K562 (cell line): ENCODE results near the gene MOB3C. TPM values are rescaled to one million over a fixed set of nuclear protein-coding genes. Genes with fewer than 3 reads are reported as not detected.
A peak's percentile ranks its signal among the peaks of the same experiment; 100 is the strongest.

Experiments
- AFF1 ChIP-seq, 2 experiments: fragments of 450-650 bp; IDR thresholded peaks; 2 replicates each; pipeline ENCODE4 v1.6.1; 2018; ENCODE audit warnings: mild to moderate bottlenecking in 2 of 2, low read depth in 1 of 2; ENCODE audit not compliant: partially characterized antibody in 2 of 2
- ARID3A ChIP-seq: IDR thresholded peaks from 2 replicates; pipeline ENCODE4 v1.6.1; 2012; ENCODE audit warnings: low read depth, low read length, improper control_type of control experiment, borderline replicate concordance
- BHLHE40 ChIP-seq: IDR thresholded peaks from 2 replicates; pipeline ENCODE4 v1.6.1; 2011; ENCODE audit warnings: low read length, improper control_type of control experiment
- GABPB2 ChIP-seq: fragments of 250-450 bp; sonication (Bioruptor Pico); conservative IDR thresholded peaks from 2 replicates; pipeline ENCODE4 v1.5.1; 2021; ENCODE audit warnings: mild to moderate bottlenecking
- GTF2E2 ChIP-seq: fragments of 200-800 bp; sonication (Bioruptor generic); IDR thresholded peaks from 2 replicates; pipeline ENCODE4 v1.6.1; 2016; ENCODE audit warnings: missing genetic modification characterization, missing compliant biosample characterization
- HES1 ChIP-seq: fragments of 450-650 bp; IDR thresholded peaks from 2 replicates; pipeline ENCODE4 v1.6.1; 2016; ENCODE audit warnings: low read depth, mild to moderate bottlenecking, moderate library complexity
- HNRNPL ChIP-seq: fragments of 200-400 bp; formaldehyde crosslinking; IDR thresholded peaks from 2 replicates; pipeline ENCODE4 v1.6.1; 2017; ENCODE audit warnings: low read depth, mild to moderate bottlenecking, low read length
- ILK ChIP-seq: fragments of 450-650 bp; IDR thresholded peaks from 2 replicates; pipeline ENCODE4 v1.6.1; 2016; ENCODE audit warnings: missing genetic modification characterization, low read depth, mild to moderate bottlenecking, missing compliant biosample characterization, moderate library complexity, borderline replicate concordance
- KHSRP ChIP-seq: fragments of 450-650 bp; IDR thresholded peaks from 2 replicates; pipeline ENCODE4 v1.6.1; 2017
- NCOA4 ChIP-seq: fragments of 450-650 bp; IDR thresholded peaks from 2 replicates; pipeline ENCODE4 v1.6.1; 2018; ENCODE audit warnings: mild to moderate bottlenecking; ENCODE audit not compliant: partially characterized antibody
- OTX1 ChIP-seq: fragments of 450-650 bp; formaldehyde crosslinking; IDR thresholded peaks from 2 replicates; pipeline ENCODE4 v1.4.0; 2022; ENCODE audit warnings: mild to moderate bottlenecking
- TFAM ChIP-seq: fragments of 250-450 bp; sonication (Bioruptor Pico); conservative IDR thresholded peaks from 2 replicates; pipeline ENCODE4 v1.5.0; 2021; ENCODE audit warnings: mild to moderate bottlenecking, moderate library complexity
- ZNF280A ChIP-seq: fragments of 450-650 bp; IDR thresholded peaks from 2 replicates; pipeline ENCODE4 v1.6.1; 2018; ENCODE audit warnings: mild to moderate bottlenecking, low read depth; ENCODE audit not compliant: partially characterized antibody
- ZNF668 ChIP-seq: fragments of 250-450 bp; sonication (Bioruptor Pico); IDR thresholded peaks from 2 replicates; pipeline ENCODE4 v1.8.0; 2022; ENCODE audit warnings: mild to moderate bottlenecking, inconsistent platforms
- ZNF707 ChIP-seq: fragments of 250-450 bp; sonication (Bioruptor Pico); conservative IDR thresholded peaks from 2 replicates; pipeline ENCODE4 v1.8.0; 2022; ENCODE audit warnings: inconsistent platforms, mild to moderate bottlenecking, moderate library complexity
- polyA plus RNA-seq, 8 experiments: library from polyadenylated mRNA; depleted of rRNA in 4 of 8; stranded (reverse) in 5 of 8; unstranded in 3 of 8; fragments of >200 nt; fragmentation: Nextera tagmentation in 2 of 8; fragmentation: Illumina TruSeq in 1 of 8; extraction: Ambion mirVana in 2 of 8; extraction: Trizol in 1 of 8; gene quantifications; 2 replicates each; pipeline versions ENCODE4 v1.2.1 to v1.2.3, GENCODE V29; 2011 to 2014; ENCODE audit warnings: inconsistent platforms in 1 of 8, missing spikeins in 1 of 8
- total RNA-seq, 7 experiments: library from RNA; depleted of rRNA in 6 of 7; stranded (reverse); fragments of >200 nt in 6 of 7; fragmentation: Illumina TruSeq in 2 of 7; extraction: Trizol in 2 of 7; gene quantifications; 2 replicates each; pipeline versions ENCODE4 v1.2.1 to v1.2.3, GENCODE V29; 2011 to 2021; ENCODE audit warnings: low replicate concordance in 1 of 7
- TF ChIP-seq, protein P1 (sequence below): sonication (generic); formaldehyde crosslinking; IDR thresholded peaks from 2 replicates; pipeline ENCODE4 v1.8.0; 2022; ENCODE audit warnings: mild to moderate bottlenecking, missing genetic modification reagents
- TF ChIP-seq, protein P2 (sequence below): fragments of 250-450 bp; sonication (Bioruptor Pico); IDR thresholded peaks from 2 replicates; pipeline ENCODE4 v1.5.1; 2021; ENCODE audit warnings: mild to moderate bottlenecking

Gene MOB3C
- total and polyA plus RNA-seq, 9 of the 15 experiments (the other 6 are each of a cell fraction or from before 2014, with no cell fraction given) = 1.0 to 7.5 (median 3.7) TPM

- TF ChIP-seq ZNF280A = no peak
- TF ChIP-seq HNRNPL = peak; percentile 78
- TF ChIP-seq AFF1 (IDR thresholded peaks at IDR 0.05; ENCODE audit: low read depth in 1 of 2, partially characterized antibody in 2 of 2) = no peak
- TF ChIP-seq HES1 = no peak
- no peak for TF ChIP-seq ZNF707 (CRISPR knock-in tag)
- TF ChIP-seq GABPB2 (CRISPR knock-in tag) = no peak
- TF ChIP-seq, protein P1, sequence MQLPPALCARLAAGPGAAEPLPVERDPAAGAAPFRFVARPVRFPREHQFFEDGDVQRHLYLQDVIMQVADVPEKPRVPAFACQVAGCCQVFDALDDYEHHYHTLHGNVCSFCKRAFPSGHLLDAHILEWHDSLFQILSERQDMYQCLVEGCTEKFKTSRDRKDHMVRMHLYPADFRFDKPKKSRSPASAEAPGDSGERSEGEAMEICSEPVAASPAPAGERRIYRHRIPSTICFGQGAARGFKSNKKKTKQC (CRISPR knock-in tag) = no peak
- TF ChIP-seq OTX1 (CRISPR knock-in tag) = no peak
- TF ChIP-seq, protein P2, sequence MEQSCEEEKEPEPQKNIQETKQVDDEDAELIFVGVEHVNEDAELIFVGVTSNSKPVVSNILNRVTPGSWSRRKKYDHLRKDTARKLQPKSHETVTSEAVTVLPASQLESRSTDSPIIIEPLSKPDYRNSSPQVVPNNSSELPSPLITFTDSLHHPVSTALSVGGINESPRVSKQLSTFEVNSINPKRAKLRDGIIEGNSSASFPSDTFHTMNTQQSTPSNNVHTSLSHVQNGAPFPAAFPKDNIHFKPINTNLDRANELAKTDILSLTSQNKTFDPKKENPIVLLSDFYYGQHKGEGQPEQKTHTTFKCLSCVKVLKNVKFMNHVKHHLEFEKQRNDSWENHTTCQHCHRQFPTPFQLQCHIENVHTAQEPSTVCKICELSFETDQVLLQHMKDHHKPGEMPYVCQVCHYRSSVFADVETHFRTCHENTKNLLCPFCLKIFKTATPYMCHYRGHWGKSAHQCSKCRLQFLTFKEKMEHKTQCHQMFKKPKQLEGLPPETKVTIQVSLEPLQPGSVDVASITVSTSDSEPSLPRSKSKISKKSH (CRISPR knock-in tag) = no peak
- TF ChIP-seq NCOA4 = no peak
- TF ChIP-seq ILK (tag) = no peak
- TF ChIP-seq ZNF668 (CRISPR knock-in tag) = no peak
- no peak for TF ChIP-seq BHLHE40
- no peak for TF ChIP-seq GTF2E2 (tag)
- TF ChIP-seq KHSRP = no peak
- TF ChIP-seq TFAM (CRISPR knock-in tag) = no peak
- no peak for TF ChIP-seq ARID3A
These were observed at the start of gene MOB3C (continued) for GRCh38 chr1:46616277-46617107.
